Thymus (tissue), 11 donors: ENCODE data around the gene CCDC13. TPM values are rescaled to one million over a fixed set of nuclear protein-coding genes. Genes with fewer than 3 reads are reported as not detected.

Experiments used
- DNase-seq, 9 donors: peaks; one replicate each; pipeline ENCODE4 v3.0.0-alpha.2; 2013; ENCODE audit warnings: low spot score in 9 of 9, low read depth in 6 of 9, missing footprints in 1 of 9
- H3K27ac ChIP-seq, 2 donors: one replicate each; pipeline ENCODE4 v1.5.1; 2013; ENCODE audit warnings: control low read depth in 1 of 2, low read depth in 1 of 2, low read length in 1 of 2, mild to moderate bottlenecking in 1 of 2, moderate library complexity in 1 of 2
- H3K27me3 ChIP-seq, 2 donors: one replicate each; pipeline ENCODE4 v1.5.1; 2013; ENCODE audit warnings: low read length in 1 of 2; ENCODE audit not compliant: control insufficient read depth in 2 of 2, insufficient read depth in 1 of 2
- H3K36me3 ChIP-seq, 2 donors: one replicate each; pipeline ENCODE4 v1.5.1; 2013; ENCODE audit warnings: low read length in 1 of 2, mild to moderate bottlenecking in 1 of 2, moderate library complexity in 1 of 2; ENCODE audit not compliant: control insufficient read depth in 2 of 2, insufficient read depth in 2 of 2
- H3K4me1 ChIP-seq, 2 donors: one replicate each; pipeline ENCODE4 v1.5.1; 2013; ENCODE audit warnings: low read length in 2 of 2; ENCODE audit not compliant: control insufficient read depth in 2 of 2, insufficient read depth in 2 of 2
- H3K4me3 ChIP-seq, 2 donors: one replicate each; pipeline ENCODE4 v1.5.1; 2013; ENCODE audit warnings: low read length in 2 of 2, control low read depth in 1 of 2, mild to moderate bottlenecking in 1 of 2
- H3K9me3 ChIP-seq, 2 donors: one replicate each; pipeline ENCODE4 v1.5.1; 2013; ENCODE audit warnings: low read length in 1 of 2, mild to moderate bottlenecking in 1 of 2; ENCODE audit not compliant: control insufficient read depth in 2 of 2, insufficient read depth in 1 of 2
- WGBS: extraction: QIAGEN DNeasy Blood & Tissue Kit; methylation state at CpG from one replicate; pipeline ENCODE4 v1.1.7; 2013; 5-methylcytosine and 5-hydroxymethylcytosine counted together
- polyA plus RNA-seq: library from polyadenylated mRNA; stranded (reverse); fragments of 200-250 nt; gene quantifications from one replicate; pipeline ENCODE4 v1.2.3, GENCODE V29; 2013
- total RNA-seq: library from RNA; stranded (reverse); fragments of 120-200 nt; gene quantifications from one replicate; pipeline ENCODE4 v1.2.4, GENCODE V29; 2013
- donor health status: healthy.

The CCDC13 gene
- total and polyA plus RNA-seq, 2 donors: 0.59 to 0.94 TPM

GRCh38 chr3:42725454-42725853 is 47.6 kb downstream of the CCDC13 start:
- H3K27ac ChIP-seq: no peak overlapping the region
- WGBS: 97% methylated on average over 2 of the region's 2 CpGs
- no peak overlapping the region for H3K4me3 ChIP-seq
- no peaks in the 10 kb centered on the region for H3K4me1 ChIP-seq
- H3K9me3 ChIP-seq: no peaks in the 10 kb centered on the region
- no peaks in the 10 kb centered on the region for H3K36me3 ChIP-seq
- DNase-seq: no peak
- peaks cover 0 to 4% of the 10 kb centered on the region in 2 donors for H3K27me3 ChIP-seq

- H3K36me3 ChIP-seq: no peaks in the 10 kb centered on the region
- H3K27ac ChIP-seq: no peak overlapping the region
- H3K4me3 ChIP-seq: no peak overlapping the region
- no peaks in the 10 kb centered on the region for H3K4me1 ChIP-seq
- WGBS: 98% methylated on average over 2 of the region's 2 CpGs
- no peak for DNase-seq
- peaks cover 0 to 4% of the 10 kb centered on the region in 2 donors for H3K27me3 ChIP-seq
- no peaks in the 10 kb centered on the region for H3K9me3 ChIP-seq
Observed at GRCh38 chr3:42723219-42723618, 49.8 kb downstream of the CCDC13 start.

Other genes with a start within 250 kb of the CCDC13 start
- gene SEC22C, start 191.3 kb downstream of the CCDC13 start, total RNA-seq: 20.9 TPM
- gene SEC22C, start 191.3 kb downstream of the CCDC13 start, polyA plus RNA-seq: 24.9 TPM
- gene SS18L2, start 182.4 kb downstream of the CCDC13 start, total RNA-seq: 39.9 TPM
- 88.1 TPM for gene SS18L2, start 182.4 kb downstream of the CCDC13 start, polyA plus RNA-seq
- 32.1 TPM for gene NKTR, start 172.6 kb downstream of the CCDC13 start, total RNA-seq
- gene NKTR, start 172.6 kb downstream of the CCDC13 start, polyA plus RNA-seq: 52.9 TPM
- gene ZBTB47, start 119.6 kb downstream of the CCDC13 start, total RNA-seq: 2.5 TPM
- 5.1 TPM for gene ZBTB47, start 119.6 kb downstream of the CCDC13 start, polyA plus RNA-seq
- 0.14 TPM for gene KLHL40, start 87.7 kb downstream of the CCDC13 start, total RNA-seq
- 0.16 TPM for gene KLHL40, start 87.7 kb downstream of the CCDC13 start, polyA plus RNA-seq
- gene HHATL, start 70.5 kb downstream of the CCDC13 start, total RNA-seq: 1.7 TPM
- gene HHATL, start 70.5 kb downstream of the CCDC13 start, polyA plus RNA-seq: 3.7 TPM
- gene HIGD1A, start 31.2 kb upstream of the CCDC13 start, total RNA-seq: 82.9 TPM
- gene HIGD1A, start 31.2 kb upstream of the CCDC13 start, polyA plus RNA-seq: 155 TPM
- 0.14 TPM for gene ACKR2, start 36.2 kb upstream of the CCDC13 start, total RNA-seq
- 0.82 TPM for gene ACKR2, start 36.2 kb upstream of the CCDC13 start, polyA plus RNA-seq
- not detected for gene CYP8B1, start 102.6 kb upstream of the CCDC13 start, total RNA-seq
- 0.02 TPM for gene CYP8B1, start 102.6 kb upstream of the CCDC13 start, polyA plus RNA-seq
- gene ZNF662, start 132.9 kb upstream of the CCDC13 start, total RNA-seq: 2.8 TPM
- gene ZNF662, start 132.9 kb upstream of the CCDC13 start, polyA plus RNA-seq: 5.5 TPM
- 1.5 TPM for gene GASK1A, start 206.1 kb upstream of the CCDC13 start, total RNA-seq
- gene GASK1A, start 206.1 kb upstream of the CCDC13 start, polyA plus RNA-seq: 1.0 TPM